ENCODE data around the gene VAV2. TPM values are rescaled to one million over a fixed set of nuclear protein-coding genes. Genes with fewer than 3 reads are reported as not detected.
A peak's percentile ranks its signal among the peaks of the same experiment; 100 is the strongest.

Gene VAV2
- total and polyA plus RNA-seq, 7 donors = 3.8 to 23.3 (median 7.2) TPM

DNA sequence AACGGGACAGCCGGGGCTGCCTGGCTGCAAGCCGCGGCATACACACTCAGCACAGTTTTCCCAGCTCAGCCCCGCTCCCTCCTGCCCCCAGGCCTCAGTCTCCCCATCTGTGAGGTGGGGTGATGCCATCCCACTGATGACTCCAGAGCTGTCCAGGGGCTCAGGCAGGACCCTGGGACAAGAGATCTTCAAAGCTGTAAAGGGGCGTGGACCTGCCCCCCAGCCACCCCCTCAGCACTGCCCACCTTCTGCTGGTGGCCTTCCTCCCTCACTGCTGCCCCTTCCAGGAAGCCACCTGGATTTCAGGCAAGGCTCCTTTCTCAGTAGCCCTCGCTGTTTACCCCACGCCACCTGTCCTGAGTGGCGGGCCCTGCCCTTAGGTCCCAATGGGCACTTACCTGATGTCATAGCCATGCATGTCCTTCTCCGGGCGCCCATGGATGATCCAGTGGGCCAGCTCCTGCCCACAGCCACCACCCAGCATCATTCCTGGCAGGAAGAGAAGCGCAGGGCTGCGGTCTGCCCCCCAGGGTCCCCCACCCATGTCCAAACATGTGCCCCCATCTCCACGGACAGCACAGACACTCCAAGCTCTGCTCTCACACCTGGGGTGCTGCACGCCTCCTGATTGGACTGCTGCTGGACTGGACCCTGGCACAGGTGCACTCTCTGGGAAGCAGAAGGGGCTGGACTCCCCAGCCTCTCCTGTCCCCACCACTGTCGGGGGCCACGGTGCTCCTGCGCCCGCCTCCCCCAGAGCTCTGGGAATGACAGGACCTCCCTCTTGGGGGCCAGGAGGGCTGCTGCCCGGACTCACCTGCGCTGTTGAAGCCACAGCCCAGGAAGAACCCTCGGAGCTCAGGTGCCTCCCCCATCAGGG, 279.7 kb downstream of the VAV2 start:
- Histone ChIP-seq H3K27me3 (no peaks in the 10 kb centered on the region), H3K9me3 (no peaks in the 10 kb centered on the region), H3K4me3 (no peak overlapping the region), H3K27ac (no peak overlapping the region), H3K4me1 (peaks cover 0 to 4% (median 0%) of the 10 kb centered on the region in 4 donors), H3K36me3 (no peaks in the 10 kb centered on the region)
- TF ChIP-seq POLR2AphosphoS5 (IDR thresholded peaks at IDR 0.05) = no peak
- no peak for TF ChIP-seq POLR2A (IDR thresholded peaks at IDR 0.05)
- no peak for TF ChIP-seq CTCF (IDR thresholded peaks at IDR 0.05)
- no peak for TF ChIP-seq EP300 (IDR thresholded peaks at IDR 0.05)
- DNase-seq = peak; percentile 57
- WGBS, 2 donors = 84 to 86% methylated on average over 22 of the region's 22 CpGs
- intact Hi-C loops (cut with DNase I) = no loop called here

Other genes with a start within 250 kb of the VAV2 start
- gene BRD3OS, start 33.2 kb upstream of the VAV2 start, total RNA-seq = 10 to 100 TPM; 11.7 to 19.4 (median 12.7) TPM
- gene BRD3OS, start 33.2 kb upstream of the VAV2 start, polyA plus RNA-seq = 1 to 10 TPM; 3.9 to 7.8 (median 4.2) TPM
- gene BRD3, start 75.7 kb upstream of the VAV2 start, total RNA-seq = 10 to 100 TPM; 21.8 to 34.5 (median 25.7) TPM
- 10 to 100 TPM in 1 of 3 donors, 1 to 10 TPM in 2; 4.4 to 14.9 (median 5.4) TPM for gene BRD3, start 75.7 kb upstream of the VAV2 start, polyA plus RNA-seq
- 10 to 100 TPM; 13.6 to 18.3 (median 15.0) TPM for gene WDR5, start 143.8 kb upstream of the VAV2 start, total RNA-seq
- gene WDR5, start 143.8 kb upstream of the VAV2 start, polyA plus RNA-seq = 10 to 100 TPM; 10.8 to 33.6 (median 11.6) TPM
- not detected for gene RNU6ATAC, start 172.2 kb upstream of the VAV2 start, total RNA-seq
- gene RNU6ATAC, start 172.2 kb upstream of the VAV2 start, polyA plus RNA-seq = not detected

All from sigmoid colon (tissue), 7 donors.